Vagina (tissue), 2 donors: Measurements from ENCODE around the gene ABCA8. TPM values are rescaled to one million over a fixed set of nuclear protein-coding genes. Genes with fewer than 3 reads are reported as not detected.
"Not testable (repeated sequence)": the region's sequence is repeated elsewhere in the genome, so short reads cannot be mapped to it uniquely, and the experiment has no call there.

ENCODE experiments used
- DNase-seq, 2 donors: peaks; one replicate each; pipeline ENCODE4 v3.0.0-alpha.2; 2017; ENCODE audit errors: extremely low spot score in 2 of 2
- H3K27ac ChIP-seq: fragments of 200-600 bp; sonication (generic); one replicate; pipeline ENCODE4 v1.5.1; 2019
- H3K27me3 ChIP-seq: fragments of 200-600 bp; sonication (generic); one replicate; pipeline ENCODE4 v1.5.1; 2019
- H3K36me3 ChIP-seq, 2 donors: fragments of 200-600 bp; sonication (generic); one replicate each; pipeline ENCODE4 v1.5.1; 2017 to 2019
- H3K4me1 ChIP-seq: fragments of 200-600 bp; sonication (generic); one replicate; pipeline ENCODE4 v1.5.1; 2019
- H3K4me3 ChIP-seq, 2 donors: fragments of 200-600 bp; sonication (generic); 1 replicate in 1 of 2; 2 replicates in 1 of 2; pipeline ENCODE4 v1.5.1; 2016 to 2019
- H3K9me3 ChIP-seq: fragments of 200-600 bp; sonication (generic); one replicate; pipeline ENCODE4 v1.5.1; 2019
- POLR2A ChIP-seq, 2 donors: fragments of 450-650 bp; IDR thresholded peaks; one replicate each; pipeline ENCODE4 v1.6.1; 2017; ENCODE audit warnings: antibody characterized with exemption in 2 of 2, mild to moderate bottlenecking in 2 of 2, moderate library complexity in 2 of 2
- POLR2AphosphoS5 ChIP-seq, 2 donors: sonication (generic); formaldehyde crosslinking; IDR thresholded peaks; one replicate each; pipeline ENCODE4 v1.9.0; 2017; ENCODE audit warnings: antibody characterized with exemption in 2 of 2, mild to moderate bottlenecking in 2 of 2, low read depth in 1 of 2; ENCODE audit not compliant: insufficient read depth in 1 of 2
- intact Hi-C: fragments of 100-400 bp; cut with DNase I; formaldehyde crosslinking; loops from one replicate; pipeline ENCODE4 v1.15.1; 2023
- total RNA-seq: library from RNA; depleted of rRNA; stranded (reverse); fragments of >200 nt; gene quantifications from one replicate; pipeline ENCODE4 v1.2.3, GENCODE V29; 2016
- TF ChIP-seq, protein P1 (sequence below), 3 experiments: fragments of 450-650 bp in 2 of 3; fragments of 200-600 bp in 1 of 3; sonication (generic) in 1 of 3; IDR thresholded peaks; one replicate each; pipeline ENCODE4 v1.5.1; 2017 to 2019; ENCODE audit warnings: antibody characterized with exemption in 3 of 3, mild to moderate bottlenecking in 2 of 3, moderate library complexity in 2 of 3

The ABCA8 gene, protein sequence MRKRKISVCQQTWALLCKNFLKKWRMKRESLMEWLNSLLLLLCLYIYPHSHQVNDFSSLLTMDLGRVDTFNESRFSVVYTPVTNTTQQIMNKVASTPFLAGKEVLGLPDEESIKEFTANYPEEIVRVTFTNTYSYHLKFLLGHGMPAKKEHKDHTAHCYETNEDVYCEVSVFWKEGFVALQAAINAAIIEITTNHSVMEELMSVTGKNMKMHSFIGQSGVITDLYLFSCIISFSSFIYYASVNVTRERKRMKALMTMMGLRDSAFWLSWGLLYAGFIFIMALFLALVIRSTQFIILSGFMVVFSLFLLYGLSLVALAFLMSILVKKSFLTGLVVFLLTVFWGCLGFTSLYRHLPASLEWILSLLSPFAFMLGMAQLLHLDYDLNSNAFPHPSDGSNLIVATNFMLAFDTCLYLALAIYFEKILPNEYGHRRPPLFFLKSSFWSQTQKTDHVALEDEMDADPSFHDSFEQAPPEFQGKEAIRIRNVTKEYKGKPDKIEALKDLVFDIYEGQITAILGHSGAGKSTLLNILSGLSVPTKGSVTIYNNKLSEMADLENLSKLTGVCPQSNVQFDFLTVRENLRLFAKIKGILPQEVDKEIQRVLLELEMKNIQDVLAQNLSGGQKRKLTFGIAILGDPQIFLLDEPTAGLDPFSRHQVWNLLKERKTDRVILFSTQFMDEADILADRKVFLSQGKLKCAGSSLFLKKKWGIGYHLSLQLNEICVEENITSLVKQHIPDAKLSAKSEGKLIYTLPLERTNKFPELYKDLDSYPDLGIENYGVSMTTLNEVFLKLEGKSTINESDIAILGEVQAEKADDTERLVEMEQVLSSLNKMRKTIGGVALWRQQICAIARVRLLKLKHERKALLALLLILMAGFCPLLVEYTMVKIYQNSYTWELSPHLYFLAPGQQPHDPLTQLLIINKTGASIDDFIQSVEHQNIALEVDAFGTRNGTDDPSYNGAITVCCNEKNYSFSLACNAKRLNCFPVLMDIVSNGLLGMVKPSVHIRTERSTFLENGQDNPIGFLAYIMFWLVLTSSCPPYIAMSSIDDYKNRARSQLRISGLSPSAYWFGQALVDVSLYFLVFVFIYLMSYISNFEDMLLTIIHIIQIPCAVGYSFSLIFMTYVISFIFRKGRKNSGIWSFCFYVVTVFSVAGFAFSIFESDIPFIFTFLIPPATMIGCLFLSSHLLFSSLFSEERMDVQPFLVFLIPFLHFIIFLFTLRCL (N-terminal part only)
- total RNA-seq: 75.9 TPM

DNA sequence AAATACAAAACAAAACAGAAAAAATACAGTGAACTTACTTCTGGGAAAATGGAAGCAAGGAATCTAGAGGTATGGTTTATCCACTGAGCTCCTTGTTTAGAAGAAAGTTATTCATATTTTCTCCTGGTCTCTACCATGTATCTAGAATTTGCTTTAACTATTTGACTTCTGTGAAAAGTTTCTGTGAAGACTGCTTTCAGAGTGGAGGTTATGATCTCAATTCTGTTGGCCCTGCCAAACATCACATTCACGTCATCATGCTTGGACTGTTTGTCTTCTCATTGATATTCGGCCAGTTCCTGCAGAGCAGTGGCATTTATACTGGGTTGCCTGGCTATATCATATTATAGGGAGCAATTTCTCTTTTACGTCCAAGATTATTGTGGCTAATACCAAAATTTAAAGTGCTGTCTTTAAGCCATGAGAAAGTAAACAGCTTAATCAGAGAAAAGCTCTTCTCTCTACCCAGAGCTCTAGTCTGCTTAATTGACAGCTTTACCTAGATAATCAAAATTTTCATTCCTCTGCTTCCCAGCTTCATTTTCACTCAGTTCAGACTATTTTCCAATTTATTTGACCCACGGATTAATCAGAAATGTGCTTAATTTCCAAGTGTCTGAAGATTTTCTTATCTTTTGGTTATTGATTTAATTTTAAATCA lies at the start of gene ABCA8:
Gene ABCA8 (minus strand): TSS at position 212 of the 661 bp plus-strand sequence. CDS start 13,358 bp downstream, outside the sequence.
- Histone ChIP-seq H3K4me1 (no peaks in the 10 kb centered on the region), H3K27me3 (no peaks in the 10 kb centered on the region), H3K27ac (peak within 1 kb of the TSS; percentile 53), H3K36me3 (no peaks in the 10 kb centered on the region), H3K9me3 (no peaks in the 10 kb centered on the region), H3K4me3 (peak within 1 kb of the TSS; percentile 33 to 41)
- DNase-seq: no peak
- TF ChIP-seq, protein P1, sequence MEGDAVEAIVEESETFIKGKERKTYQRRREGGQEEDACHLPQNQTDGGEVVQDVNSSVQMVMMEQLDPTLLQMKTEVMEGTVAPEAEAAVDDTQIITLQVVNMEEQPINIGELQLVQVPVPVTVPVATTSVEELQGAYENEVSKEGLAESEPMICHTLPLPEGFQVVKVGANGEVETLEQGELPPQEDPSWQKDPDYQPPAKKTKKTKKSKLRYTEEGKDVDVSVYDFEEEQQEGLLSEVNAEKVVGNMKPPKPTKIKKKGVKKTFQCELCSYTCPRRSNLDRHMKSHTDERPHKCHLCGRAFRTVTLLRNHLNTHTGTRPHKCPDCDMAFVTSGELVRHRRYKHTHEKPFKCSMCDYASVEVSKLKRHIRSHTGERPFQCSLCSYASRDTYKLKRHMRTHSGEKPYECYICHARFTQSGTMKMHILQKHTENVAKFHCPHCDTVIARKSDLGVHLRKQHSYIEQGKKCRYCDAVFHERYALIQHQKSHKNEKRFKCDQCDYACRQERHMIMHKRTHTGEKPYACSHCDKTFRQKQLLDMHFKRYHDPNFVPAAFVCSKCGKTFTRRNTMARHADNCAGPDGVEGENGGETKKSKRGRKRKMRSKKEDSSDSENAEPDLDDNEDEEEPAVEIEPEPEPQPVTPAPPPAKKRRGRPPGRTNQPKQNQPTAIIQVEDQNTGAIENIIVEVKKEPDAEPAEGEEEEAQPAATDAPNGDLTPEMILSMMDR (IDR thresholded peaks at IDR 0.05): no peak
- no peak for TF ChIP-seq POLR2AphosphoS5 (IDR thresholded peaks at IDR 0.05; ENCODE audit: insufficient read depth in 1 of 2, low read depth in 1 of 2)
- intact Hi-C loops: no loop called here

DNA sequence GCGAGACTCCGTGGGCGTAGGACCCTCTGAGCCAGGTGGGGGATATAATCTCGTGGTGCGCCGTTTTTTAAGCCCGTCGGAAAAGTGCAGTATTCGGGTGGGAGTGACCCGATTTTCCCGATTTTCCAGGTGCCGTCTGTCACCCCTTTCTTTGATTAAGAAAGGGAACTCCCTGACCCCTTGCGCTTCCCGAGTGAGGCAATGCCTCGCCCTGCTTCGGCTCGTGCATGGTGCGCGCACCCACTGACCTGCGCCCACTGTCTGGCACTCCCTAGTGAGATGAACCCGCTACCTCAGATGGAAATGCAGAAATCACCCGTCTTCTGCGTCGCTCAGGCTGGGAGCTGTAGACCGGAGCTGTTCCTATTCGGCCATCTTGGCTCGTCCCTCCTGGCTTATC lies 49.6 kb upstream of the ABCA8 start:
- H3K4me3 ChIP-seq, H3K9me3 ChIP-seq, H3K4me1 ChIP-seq, H3K27ac ChIP-seq, H3K36me3 ChIP-seq, DNase-seq, intact Hi-C loops, H3K27me3 ChIP-seq: not testable (repeated sequence)

DNA sequence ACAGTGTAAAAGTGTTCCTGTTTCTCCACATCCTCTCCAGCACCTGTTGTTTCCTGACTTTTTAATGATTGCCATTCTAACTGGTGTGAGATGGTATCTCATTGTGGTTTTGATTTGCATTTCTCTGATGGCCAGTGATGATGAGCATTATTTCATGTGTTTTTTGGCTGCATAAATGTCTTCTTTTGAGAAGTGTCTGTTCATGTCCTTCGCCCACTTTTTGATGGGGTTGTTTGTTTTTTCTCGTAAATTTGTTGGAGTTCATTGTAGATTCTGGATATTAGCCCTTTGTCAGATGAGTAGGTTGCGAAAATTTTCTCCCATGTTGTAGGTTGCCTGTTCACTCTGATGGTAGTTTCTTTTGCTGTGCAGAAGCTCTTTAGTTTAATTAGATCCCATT lies 44.6 kb upstream of the ABCA8 start:
- H3K27me3 ChIP-seq, H3K27ac ChIP-seq, H3K4me1 ChIP-seq, H3K36me3 ChIP-seq, intact Hi-C loops, H3K9me3 ChIP-seq, H3K4me3 ChIP-seq, DNase-seq: not testable (repeated sequence)

DNA sequence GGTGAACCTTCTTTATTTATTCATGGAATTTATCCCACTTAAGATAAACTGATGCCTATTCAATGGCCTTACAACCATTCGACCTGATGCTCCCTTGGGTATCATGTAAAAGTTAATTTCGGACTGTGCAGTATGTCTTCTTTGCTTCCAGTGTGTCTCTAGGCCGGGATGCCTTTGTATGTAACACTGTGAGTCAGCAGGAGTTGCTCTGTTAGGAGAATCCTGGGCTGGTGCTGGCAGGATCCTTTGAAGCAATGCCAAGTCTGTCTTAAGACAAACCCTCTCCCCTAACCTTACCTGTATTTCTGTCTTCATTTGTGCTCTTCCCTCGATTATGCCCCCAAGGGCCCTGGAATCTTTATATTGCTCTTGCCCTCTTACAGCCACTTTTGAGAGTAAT lies 37.9 kb upstream of the ABCA8 start:
- Histone ChIP-seq H3K4me1 (no peaks in the 10 kb centered on the region), H3K4me3 (no peak overlapping the region), H3K9me3 (no peaks in the 10 kb centered on the region), H3K27me3 (no peaks in the 10 kb centered on the region), H3K36me3 (no peaks in the 10 kb centered on the region), H3K27ac (no peak overlapping the region)
- DNase-seq: no peak
- intact Hi-C loops: no loop called here
- TF ChIP-seq POLR2AphosphoS5 (IDR thresholded peaks at IDR 0.05; ENCODE audit: insufficient read depth in 1 of 2, low read depth in 1 of 2) (no peak), POLR2A (IDR thresholded peaks at IDR 0.05) (no peak)

DNA sequence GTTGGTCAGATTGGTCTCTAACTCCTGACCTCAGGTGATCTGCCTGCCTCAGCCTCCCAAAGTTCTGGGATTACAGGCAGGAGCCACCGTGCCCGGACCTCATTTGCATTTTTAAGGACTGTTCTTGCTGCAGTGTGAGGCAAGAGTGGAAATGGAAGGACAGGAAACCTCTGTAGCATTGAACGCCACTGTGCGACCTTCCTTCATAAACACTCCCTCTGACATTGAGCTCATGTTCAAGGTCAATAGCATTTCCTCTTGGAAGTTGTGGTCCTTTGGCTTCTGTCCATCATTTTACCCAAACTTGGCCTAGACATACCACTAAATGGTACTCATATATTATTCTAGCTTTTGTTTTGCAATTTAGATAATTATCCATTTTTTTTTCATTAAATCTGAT lies 32.8 kb upstream of the ABCA8 start:
- Histone ChIP-seq H3K27me3 (no peaks in the 10 kb centered on the region), H3K27ac (no peak overlapping the region), H3K4me1 (no peaks in the 10 kb centered on the region), H3K9me3 (no peaks in the 10 kb centered on the region), H3K4me3 (no peak overlapping the region), H3K36me3 (no peaks in the 10 kb centered on the region)
- intact Hi-C loops: no loop called here
- TF ChIP-seq, protein P1 (IDR thresholded peaks at IDR 0.05): no peak
- TF ChIP-seq POLR2A (IDR thresholded peaks at IDR 0.05): no peak
- TF ChIP-seq POLR2AphosphoS5 (IDR thresholded peaks at IDR 0.05; ENCODE audit: insufficient read depth in 1 of 2, low read depth in 1 of 2): no peak
- DNase-seq: no peak

DNA sequence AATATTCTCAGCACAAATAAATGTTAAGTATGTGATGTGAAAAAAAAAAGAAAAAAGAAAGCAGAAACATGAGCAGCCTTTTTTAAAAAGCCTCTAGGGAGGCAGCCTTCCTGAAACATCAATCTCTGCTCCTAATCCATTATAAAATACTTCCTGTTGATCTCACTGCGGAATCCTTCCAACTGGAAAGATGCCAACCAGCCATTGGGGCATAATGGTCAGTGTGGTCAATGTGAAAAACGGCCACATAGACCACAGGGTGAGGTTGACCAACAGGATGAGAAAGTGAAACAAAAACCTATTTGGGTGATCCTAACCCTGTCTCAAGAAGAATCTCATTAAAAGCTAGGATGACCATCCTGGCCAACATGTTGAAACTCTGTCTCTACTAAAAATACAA lies 26.1 kb upstream of the ABCA8 start:
- H3K27ac ChIP-seq: no peak overlapping the region
- no peaks in the 10 kb centered on the region for H3K36me3 ChIP-seq
- intact Hi-C loops: no loop called here
- TF ChIP-seq POLR2A (IDR thresholded peaks at IDR 0.05) (no peak), POLR2AphosphoS5 (IDR thresholded peaks at IDR 0.05; ENCODE audit: insufficient read depth in 1 of 2, low read depth in 1 of 2) (no peak)
- TF ChIP-seq, protein P1 (IDR thresholded peaks at IDR 0.05): no peak
- no peaks in the 10 kb centered on the region for H3K4me1 ChIP-seq
- peak overlapping the region in 1 of 2 donors; percentile 13 for H3K4me3 ChIP-seq
- no peaks in the 10 kb centered on the region for H3K9me3 ChIP-seq
- no peaks in the 10 kb centered on the region for H3K27me3 ChIP-seq
- DNase-seq: no peak
